Neural cell (in vitro differentiated cells): ENCODE results near the gene FOXI1. TPM values are rescaled to one million over a fixed set of nuclear protein-coding genes. Genes with fewer than 3 reads are reported as not detected.

Experiments
- H2AFZ ChIP-seq: fragments of 200-600, 300-800 bp; sonication (generic), shearing (Covaris generic); 2 replicates; pipeline ENCODE4 v1.6.0; 2014; ENCODE audit warnings: low read depth, mild to moderate bottlenecking, antibody characterized with exemption, low read length, moderate library complexity
- H3F3A ChIP-seq: fragments of 200-600 bp; shearing (Covaris generic); 2 replicates; pipeline ENCODE4 v1.6.1; 2016; ENCODE audit warnings: mild to moderate bottlenecking, moderate library complexity, mixed read lengths, antibody characterized with exemption, low read length; ENCODE audit not compliant: insufficient read depth, poor library complexity, severe bottlenecking
- H3K27ac ChIP-seq: fragments of 200-600, 300-800 bp; sonication (generic), shearing (Covaris generic); 2 replicates; pipeline ENCODE4 v1.5.1; 2014; ENCODE audit warnings: mild to moderate bottlenecking, low read length, moderate library complexity
- H3K27me3 ChIP-seq: fragments of 300-800, 200-600 bp; sonication (generic), shearing (Covaris generic); 2 replicates; pipeline ENCODE4 v1.6.0; 2014; ENCODE audit warnings: mild to moderate bottlenecking, low read depth, low read length, moderate library complexity; ENCODE audit not compliant: insufficient read depth
- H3K36me3 ChIP-seq: fragments of 300-800, 200-600 bp; sonication (generic), shearing (Covaris generic); 2 replicates; pipeline ENCODE4 v1.5.1; 2014; ENCODE audit warnings: mild to moderate bottlenecking, antibody characterized with exemption, low read length, moderate library complexity; ENCODE audit not compliant: insufficient read depth
- H3K4me2 ChIP-seq: fragments of 300-800, 200-600 bp; sonication (generic), shearing (Covaris generic); 2 replicates; pipeline ENCODE4 v1.6.0; 2014; ENCODE audit warnings: mild to moderate bottlenecking, low read length
- H3K4me3 ChIP-seq: fragments of 300-800, 200-600 bp; sonication (generic), shearing (Covaris generic); 2 replicates; pipeline ENCODE4 v1.5.1; 2014; ENCODE audit warnings: mild to moderate bottlenecking, low read length, moderate library complexity
- H3K79me2 ChIP-seq: fragments of 200-600 bp; shearing (Covaris generic); replicated peaks from 2 replicates; pipeline ENCODE4 v1.6.0; 2014; ENCODE audit warnings: mild to moderate bottlenecking, low read length, moderate library complexity; ENCODE audit not compliant: insufficient read depth
- H3K9ac ChIP-seq: fragments of 300-800, 200-600 bp; sonication (generic), shearing (Covaris generic); 2 replicates; pipeline ENCODE4 v1.6.1; 2016; ENCODE audit warnings: mild to moderate bottlenecking, low read length, mixed read lengths
- H3K9me2 ChIP-seq: fragments of 200-600 bp; shearing (Covaris generic); 2 replicates; pipeline ENCODE4 v1.6.1; 2016; ENCODE audit warnings: mild to moderate bottlenecking, low read length, mixed read lengths; ENCODE audit not compliant: insufficient read depth
- H3K9me3 ChIP-seq: fragments of 200-600, 300-800 bp; sonication (generic), shearing (Covaris generic); 2 replicates; pipeline ENCODE4 v1.6.1; 2016; ENCODE audit warnings: mild to moderate bottlenecking, mixed run types, low read length, moderate library complexity, mixed read lengths
- H4K20me1 ChIP-seq: fragments of 200-600 bp; shearing (Covaris generic); 2 replicates; pipeline ENCODE4 v1.6.1; 2016; ENCODE audit warnings: mild to moderate bottlenecking, mixed run types; ENCODE audit not compliant: insufficient read depth
- EP300 ChIP-seq: fragments of 450-650 bp; conservative IDR thresholded peaks from 2 replicates; pipeline ENCODE4 v1.6.1; 2014; ENCODE audit warnings: antibody characterized with exemption, mild to moderate bottlenecking, moderate library complexity; ENCODE audit not compliant: poor library complexity, severe bottlenecking
- EZH2 ChIP-seq: fragments of 200-600, 300-800 bp; shearing (Covaris generic), sonication (generic); IDR thresholded peaks from 2 replicates; pipeline ENCODE4 v1.6.1; 2014; ENCODE audit warnings: antibody characterized with exemption, low read length, borderline replicate concordance, mild to moderate bottlenecking; ENCODE audit not compliant: insufficient read depth, poor library complexity, severe bottlenecking
- MXI1 ChIP-seq: fragments of 450-650 bp; conservative IDR thresholded peaks from 2 replicates; pipeline ENCODE4 v1.6.1; 2014; ENCODE audit warnings: antibody characterized with exemption, mild to moderate bottlenecking; ENCODE audit not compliant: poor library complexity, severe bottlenecking
- POLR2AphosphoS5 ChIP-seq: IDR thresholded peaks from 2 replicates; pipeline ENCODE4 v1.6.1; 2012
- RAD21 ChIP-seq: fragments of 450-650 bp; conservative IDR thresholded peaks from 2 replicates; pipeline ENCODE4 v1.6.1; 2014; ENCODE audit warnings: antibody characterized with exemption, mild to moderate bottlenecking, moderate library complexity
- REST ChIP-seq: IDR thresholded peaks from 2 replicates; pipeline ENCODE4 v1.6.1; 2012; ENCODE audit warnings: borderline replicate concordance
- SMC3 ChIP-seq: fragments of 450-650 bp; conservative IDR thresholded peaks from 2 replicates; pipeline ENCODE4 v1.6.1; 2014; ENCODE audit warnings: antibody characterized with exemption, mild to moderate bottlenecking, moderate library complexity; ENCODE audit not compliant: poor library complexity
- TAF1 ChIP-seq: IDR thresholded peaks from 2 replicates; pipeline ENCODE4 v1.6.1; 2012; ENCODE audit warnings: low read depth
- polyA plus RNA-seq: library from polyadenylated mRNA; depleted of rRNA; stranded (reverse); fragments of >200 nt; gene quantifications from 2 replicates; pipeline ENCODE4 v1.2.3, GENCODE V29; 2014
- TF ChIP-seq, protein P1 (sequence below): fragments of 450-650 bp; IDR thresholded peaks from 2 replicates; pipeline ENCODE4 v1.5.1; 2014; ENCODE audit warnings: antibody characterized with exemption, mild to moderate bottlenecking, moderate library complexity; ENCODE audit not compliant: poor library complexity, severe bottlenecking

Gene FOXI1
- polyA plus RNA-seq, 1 donor from 2014 or later, result not detected

DNA sequence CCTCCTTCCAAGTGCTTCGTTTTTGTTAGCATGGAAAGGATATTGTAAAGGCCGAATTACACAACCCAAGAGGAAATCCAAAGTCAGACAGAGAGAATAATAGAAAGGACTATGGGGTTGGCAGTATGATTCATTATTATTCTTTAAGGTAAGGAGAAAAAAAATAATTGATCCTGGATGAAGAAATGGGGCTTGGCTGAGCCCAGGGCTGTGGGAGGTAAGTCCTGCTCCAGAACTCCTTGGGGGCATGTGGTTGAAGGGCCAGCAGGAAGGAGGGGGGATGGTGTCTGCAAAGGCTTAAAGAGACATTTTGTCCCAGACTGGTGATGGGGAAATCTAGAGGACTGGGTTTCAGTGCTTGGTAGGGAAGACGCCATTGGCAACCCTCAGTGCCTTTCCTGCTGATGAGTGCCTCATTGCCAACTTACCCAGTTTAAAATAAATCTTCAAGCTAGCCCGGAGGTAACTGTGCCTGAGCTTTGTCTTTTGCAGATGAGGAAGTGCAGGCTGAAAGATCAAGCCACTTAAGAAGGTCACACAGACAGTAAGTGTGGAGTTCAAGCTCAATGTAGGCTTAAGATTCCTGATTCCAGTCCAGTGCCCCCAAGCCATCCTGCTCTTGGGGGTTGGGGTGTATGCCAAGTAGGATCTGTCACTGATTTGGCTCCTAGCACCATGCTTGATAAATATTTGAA lies 30.2 kb downstream of the FOXI1 start:
- no peak overlapping the region for H3K4me2 ChIP-seq
- TF ChIP-seq SMC3 (no peak), POLR2AphosphoS5 (no peak), EP300 (no peak), RAD21 (no peak), EZH2 (no peak), MXI1 (no peak), REST (no peak), TAF1 (no peak)
- TF ChIP-seq, protein P1, sequence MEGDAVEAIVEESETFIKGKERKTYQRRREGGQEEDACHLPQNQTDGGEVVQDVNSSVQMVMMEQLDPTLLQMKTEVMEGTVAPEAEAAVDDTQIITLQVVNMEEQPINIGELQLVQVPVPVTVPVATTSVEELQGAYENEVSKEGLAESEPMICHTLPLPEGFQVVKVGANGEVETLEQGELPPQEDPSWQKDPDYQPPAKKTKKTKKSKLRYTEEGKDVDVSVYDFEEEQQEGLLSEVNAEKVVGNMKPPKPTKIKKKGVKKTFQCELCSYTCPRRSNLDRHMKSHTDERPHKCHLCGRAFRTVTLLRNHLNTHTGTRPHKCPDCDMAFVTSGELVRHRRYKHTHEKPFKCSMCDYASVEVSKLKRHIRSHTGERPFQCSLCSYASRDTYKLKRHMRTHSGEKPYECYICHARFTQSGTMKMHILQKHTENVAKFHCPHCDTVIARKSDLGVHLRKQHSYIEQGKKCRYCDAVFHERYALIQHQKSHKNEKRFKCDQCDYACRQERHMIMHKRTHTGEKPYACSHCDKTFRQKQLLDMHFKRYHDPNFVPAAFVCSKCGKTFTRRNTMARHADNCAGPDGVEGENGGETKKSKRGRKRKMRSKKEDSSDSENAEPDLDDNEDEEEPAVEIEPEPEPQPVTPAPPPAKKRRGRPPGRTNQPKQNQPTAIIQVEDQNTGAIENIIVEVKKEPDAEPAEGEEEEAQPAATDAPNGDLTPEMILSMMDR, result no peak
- H4K20me1 ChIP-seq, result no peaks in the 10 kb centered on the region
- H3K27ac ChIP-seq, result no peak overlapping the region
- no peaks in the 10 kb centered on the region for H3K9me3 ChIP-seq
- H3K9ac ChIP-seq, result no peak overlapping the region
- no peaks in the 10 kb centered on the region for H3K79me2 ChIP-seq
- no peaks in the 10 kb centered on the region for H3K27me3 ChIP-seq
- H3K4me3 ChIP-seq, result no peak overlapping the region
- H3K36me3 ChIP-seq, result no peaks in the 10 kb centered on the region
- H3K9me2 ChIP-seq, result no peaks in the 10 kb centered on the region
- H3F3A ChIP-seq, result no peaks in the 10 kb centered on the region
- H2AFZ ChIP-seq, result no peak overlapping the region

DNA sequence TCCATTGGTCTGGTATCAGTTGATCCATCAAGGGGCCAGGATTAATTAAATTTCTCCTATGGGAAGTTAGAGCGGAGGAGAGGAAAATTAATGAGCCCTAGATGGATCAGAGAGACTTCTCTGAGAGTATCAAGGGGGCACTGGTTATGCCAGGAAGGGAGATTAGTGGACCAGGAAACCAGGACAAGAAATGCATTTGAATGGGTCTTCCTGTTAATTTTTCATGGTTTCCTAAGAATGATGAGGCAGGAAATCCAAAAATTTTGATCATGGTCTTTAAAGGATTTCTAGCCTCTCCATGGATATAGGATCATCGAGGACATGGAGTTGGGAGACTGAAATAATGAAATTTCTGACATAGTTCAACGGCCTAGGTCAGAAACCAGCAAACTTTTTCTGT lies 30.8 kb downstream of the FOXI1 start:
- no peak for TF ChIP-seq POLR2AphosphoS5
- TF ChIP-seq, protein P1, result no peak
- TF ChIP-seq MXI1, result no peak
- no peak for TF ChIP-seq REST
- no peak for TF ChIP-seq RAD21
- no peak for TF ChIP-seq SMC3
- TF ChIP-seq EP300, result no peak
- TF ChIP-seq TAF1, result no peak
- no peak for TF ChIP-seq EZH2
- H4K20me1 ChIP-seq, result no peaks in the 10 kb centered on the region
- H2AFZ ChIP-seq, result no peak overlapping the region
- H3K36me3 ChIP-seq, result no peaks in the 10 kb centered on the region
- no peak overlapping the region for H3K27ac ChIP-seq
- no peaks in the 10 kb centered on the region for H3K9me2 ChIP-seq
- no peak overlapping the region for H3K4me3 ChIP-seq
- no peaks in the 10 kb centered on the region for H3F3A ChIP-seq
- no peak overlapping the region for H3K4me2 ChIP-seq
- H3K9me3 ChIP-seq, result no peaks in the 10 kb centered on the region
- H3K27me3 ChIP-seq, result no peaks in the 10 kb centered on the region
- no peaks in the 10 kb centered on the region for H3K79me2 ChIP-seq
- no peak overlapping the region for H3K9ac ChIP-seq
